DOHH2 (cell line): ENCODE data around the gene NOD2.

Experiments
- H3F3A ChIP-seq: fragments of 200-600 bp; sonication (generic), shearing (Covaris generic); 2 replicates; pipeline ENCODE4 v1.6.0; 2016; ENCODE audit warnings: antibody characterized with exemption, mild to moderate bottlenecking; ENCODE audit not compliant: control insufficient read depth, insufficient read depth
- H3K27ac ChIP-seq: fragments of 200-600 bp; sonication (generic); 2 replicates; pipeline ENCODE4 v1.5.1; 2014; ENCODE audit warnings: low read depth, mild to moderate bottlenecking, low read length, moderate library complexity
- H3K27me3 ChIP-seq: fragments of 200-600 bp; sonication (generic); 2 replicates; pipeline ENCODE4 v1.6.1; 2014; ENCODE audit warnings: mild to moderate bottlenecking, low read length, mixed read lengths; ENCODE audit not compliant: control insufficient read depth
- H3K36me3 ChIP-seq: fragments of 200-600 bp; sonication (generic); 2 replicates; pipeline ENCODE4 v1.6.1; 2014; ENCODE audit warnings: mild to moderate bottlenecking, low read length, moderate library complexity, mixed read lengths; ENCODE audit not compliant: control insufficient read depth
- H3K4me1 ChIP-seq: fragments of 200-600 bp; sonication (generic); 2 replicates; pipeline ENCODE4 v1.6.1; 2014; ENCODE audit warnings: mild to moderate bottlenecking, low read length, mixed read lengths; ENCODE audit not compliant: control insufficient read depth
- H3K4me2 ChIP-seq: fragments of 200-600 bp; sonication (generic); 2 replicates; pipeline ENCODE4 v1.6.0; 2014; ENCODE audit warnings: mild to moderate bottlenecking, low read length, moderate library complexity
- H3K4me3 ChIP-seq: fragments of 200-600 bp; sonication (generic); 2 replicates; pipeline ENCODE4 v1.5.1; 2014; ENCODE audit warnings: mild to moderate bottlenecking, low read length, mixed read lengths
- H3K79me2 ChIP-seq: fragments of 200-600 bp; sonication (generic); 2 replicates; pipeline ENCODE4 v1.6.1; 2014; ENCODE audit warnings: mild to moderate bottlenecking, low read length, mixed read lengths; ENCODE audit not compliant: control insufficient read depth
- H3K9me2 ChIP-seq: fragments of 200-600 bp; sonication (generic); replicated peaks from 2 replicates; pipeline ENCODE4 v1.6.1; 2014; ENCODE audit warnings: mild to moderate bottlenecking, low read length, mixed read lengths; ENCODE audit not compliant: control insufficient read depth
- H3K9me3 ChIP-seq: fragments of 200-600 bp; sonication (generic); 2 replicates; pipeline ENCODE4 v1.6.1; 2014; ENCODE audit warnings: antibody characterized with exemption, low read length, mixed read lengths; ENCODE audit not compliant: control insufficient read depth, insufficient read depth
- H4K20me1 ChIP-seq: fragments of 200-600 bp; sonication (generic); 2 replicates; pipeline ENCODE4 v1.6.0; 2014; ENCODE audit warnings: low read depth, mild to moderate bottlenecking, antibody characterized with exemption, low read length, moderate library complexity; ENCODE audit not compliant: control insufficient read depth, insufficient read depth
- CTCF ChIP-seq: fragments of 200-600 bp; sonication (generic); IDR thresholded peaks from one replicate; pipeline ENCODE4 v1.5.1; 2014; ENCODE audit warnings: antibody characterized with exemption, mild to moderate bottlenecking, low read depth, low read length; ENCODE audit not compliant: poor library complexity, severe bottlenecking
- EZH2phosphoT487 ChIP-seq: fragments of 200-600 bp; sonication (generic); IDR thresholded peaks from 2 replicates; pipeline ENCODE4 v1.6.1; 2017; ENCODE audit warnings: borderline replicate concordance, mild to moderate bottlenecking, antibody characterized with exemption, low read length, moderate library complexity, mixed read lengths

Gene NOD2

GRCh38 chr16:50742576-50743200 lies 49.3 kb downstream of the NOD2 start:
- Histone ChIP-seq H3K79me2 (no peaks in the 10 kb centered on the region), H3K27ac (no peak overlapping the region), H3K4me2 (peak overlapping the region; percentile 76), H3K9me2 (no peaks in the 10 kb centered on the region), H3K4me3 (peak overlapping the region; percentile 79), H4K20me1 (no peaks in the 10 kb centered on the region), H3K9me3 (no peaks in the 10 kb centered on the region), H3K36me3 (peaks cover 3% of the 10 kb centered on the region; the same call in 1 of the 2 replicates), H3K27me3 (0 out of 2 replicates have a peak, but pooled peaks cover 7% of the 10 kb centered on the region), H3K4me1 (peaks cover 33% of the 10 kb centered on the region), H3F3A (no peaks in the 10 kb centered on the region)
- TF ChIP-seq CTCF (no peak), EZH2phosphoT487 (no peak)

GRCh38 chr16:50743581-50744225 lies 50.3 kb downstream of the NOD2 start:
- Histone ChIP-seq H3F3A (no peaks in the 10 kb centered on the region), H3K36me3 (peaks cover 3% of the 10 kb centered on the region; the same call in 1 of the 2 replicates), H3K27me3 (no peaks in the 10 kb centered on the region), H3K4me2 (peak overlapping the region; percentile 76), H3K79me2 (no peaks in the 10 kb centered on the region), H3K27ac (no peak overlapping the region), H3K4me1 (peaks cover 33% of the 10 kb centered on the region), H4K20me1 (no peaks in the 10 kb centered on the region), H3K4me3 (peak overlapping the region; percentile 79), H3K9me2 (no peaks in the 10 kb centered on the region), H3K9me3 (no peaks in the 10 kb centered on the region)
- no peak for TF ChIP-seq EZH2phosphoT487
- TF ChIP-seq CTCF, result no peak

GRCh38 chr16:50744881-50745280 lies 51.5 kb downstream of the NOD2 start:
- no peaks in the 10 kb centered on the region for H3K9me2 ChIP-seq
- no peaks in the 10 kb centered on the region for H3K79me2 ChIP-seq
- no peaks in the 10 kb centered on the region for H3F3A ChIP-seq
- peak overlapping the region; percentile 76 for H3K4me2 ChIP-seq
- TF ChIP-seq EZH2phosphoT487 (no peak), CTCF (no peak)
- H3K27ac ChIP-seq, result no peak overlapping the region
- no peaks in the 10 kb centered on the region for H4K20me1 ChIP-seq
- no peaks in the 10 kb centered on the region for H3K9me3 ChIP-seq
- no peaks in the 10 kb centered on the region for H3K27me3 ChIP-seq
- peaks cover 3% of the 10 kb centered on the region; the same call in 1 of the 2 replicates for H3K36me3 ChIP-seq
- peaks cover 33% of the 10 kb centered on the region for H3K4me1 ChIP-seq
- no peak overlapping the region for H3K4me3 ChIP-seq
